ENCODE measurements around the gene TAS1R2.

The TAS1R2 gene

DNA sequence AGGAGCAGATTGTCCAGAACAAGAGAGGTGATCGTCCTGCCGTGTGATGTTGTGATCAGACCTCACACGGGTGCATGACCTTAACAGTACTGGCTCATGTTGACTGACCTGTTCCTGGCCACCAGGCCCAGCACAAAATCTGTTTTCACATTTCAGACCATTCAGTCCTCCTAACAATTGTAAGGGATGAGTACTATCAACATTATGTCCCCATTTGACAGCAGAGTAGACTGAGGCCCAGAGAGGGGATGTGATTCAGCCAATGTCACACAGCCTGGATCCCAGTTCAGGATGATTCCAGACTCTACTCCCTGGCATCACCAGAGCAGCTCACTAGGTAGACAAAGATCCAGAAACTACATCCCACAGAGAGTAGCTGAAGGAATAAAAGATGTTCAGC lies 7.4 kb upstream of the TAS1R2 start:
- no peak for TF ChIP-seq CTCF (IDR thresholded peaks at IDR 0.05; ENCODE audit: insufficient read depth, missing control alignments)
- FAIRE-seq (no peak), DNase-seq (ENCODE audit: insufficient read length, low spot score) (no peak)

DNA sequence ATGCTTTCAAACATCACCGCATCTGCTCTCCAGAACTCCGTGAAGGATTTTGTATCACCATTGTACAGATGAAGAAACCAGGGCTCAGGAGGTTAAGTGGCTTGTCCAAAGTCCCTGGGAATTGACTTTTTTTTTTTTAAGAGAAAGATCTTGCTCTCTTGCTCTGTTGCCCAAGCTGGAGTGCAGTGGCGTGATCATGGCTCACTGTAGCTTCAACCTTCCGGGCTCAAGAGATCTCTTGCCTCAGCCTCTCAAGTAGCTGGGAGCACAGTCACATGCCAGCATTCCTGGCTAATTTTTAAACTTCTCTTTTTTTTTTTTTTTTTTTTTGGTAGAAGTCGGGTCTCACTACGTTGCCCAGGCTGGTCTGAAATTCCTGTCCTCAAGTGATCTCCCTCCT lies 6.9 kb upstream of the TAS1R2 start:
- FAIRE-seq: no peak
- no peak for TF ChIP-seq CTCF (IDR thresholded peaks at IDR 0.05; ENCODE audit: insufficient read depth, missing control alignments)
- DNase-seq (ENCODE audit: insufficient read length, low spot score): no peak

DNA sequence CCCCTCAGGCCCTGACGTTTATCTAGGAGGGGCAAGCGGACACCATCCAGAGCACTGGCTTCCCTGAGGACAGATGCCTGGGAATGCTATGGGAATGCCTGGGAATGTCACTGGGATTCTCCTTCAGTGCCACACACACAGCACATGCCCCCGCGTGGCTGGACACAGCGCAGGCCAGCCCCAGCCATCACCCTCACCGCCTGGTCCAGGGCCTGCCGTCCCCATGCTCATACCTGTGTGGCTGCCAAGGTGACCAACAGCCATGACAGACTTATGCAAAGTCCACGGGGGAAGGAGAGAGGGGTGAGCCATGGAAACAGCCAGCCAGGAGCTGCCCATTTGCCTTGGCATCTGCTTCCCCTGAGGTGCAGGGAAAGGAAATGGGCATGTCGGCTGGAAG lies 5.7 kb upstream of the TAS1R2 start:
- FAIRE-seq (no peak), DNase-seq (ENCODE audit: insufficient read length, low spot score) (no peak)
- TF ChIP-seq CTCF (IDR thresholded peaks at IDR 0.05; ENCODE audit: insufficient read depth, missing control alignments): no peak

DNA sequence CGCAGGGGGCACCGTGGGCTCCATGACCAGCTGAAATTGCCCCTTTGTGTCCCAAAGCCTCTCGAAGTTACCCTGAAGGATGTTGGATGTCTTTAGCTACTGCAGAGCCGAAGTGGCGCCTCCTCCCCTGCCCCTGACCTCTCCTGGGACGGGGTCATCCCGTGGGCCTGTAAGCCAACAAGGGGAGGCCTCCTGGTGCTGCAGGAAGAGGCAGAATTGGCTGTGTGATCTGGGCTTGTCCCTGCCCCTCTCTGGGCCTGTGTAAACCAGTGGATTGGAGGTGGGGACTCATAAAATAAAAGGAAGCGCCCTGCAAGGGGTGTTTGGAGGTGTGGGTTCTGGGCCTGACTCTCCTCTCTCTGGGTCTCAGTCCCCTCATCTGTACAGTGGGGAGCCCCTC lies 2.1 kb upstream of the TAS1R2 start:
- no peak for DNase-seq (ENCODE audit: insufficient read length, low spot score)
- no peak for FAIRE-seq
- no peak for TF ChIP-seq CTCF (IDR thresholded peaks at IDR 0.05; ENCODE audit: insufficient read depth, missing control alignments)

DNA sequence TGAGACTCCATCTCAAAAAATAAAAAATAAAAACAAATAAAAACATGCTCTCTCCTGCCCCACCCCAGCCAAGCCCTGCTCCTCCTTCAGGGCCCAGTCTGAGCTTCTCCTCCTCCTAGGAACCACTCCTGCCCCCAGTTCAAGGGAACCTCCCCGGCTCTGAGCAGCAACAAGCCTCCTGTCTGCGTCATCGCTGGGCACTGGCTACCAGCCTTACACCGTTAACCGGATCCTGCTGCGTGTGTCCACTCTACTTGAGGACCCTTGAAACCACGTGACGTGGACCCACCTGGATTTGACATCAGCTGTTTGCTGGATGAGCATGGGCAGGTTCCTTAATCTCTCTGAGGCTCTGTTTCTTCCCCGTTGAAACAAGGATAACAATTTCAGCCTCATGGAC lies 1.6 kb upstream of the TAS1R2 start:
- DNase-seq (ENCODE audit: insufficient read length, low spot score): no peak
- no peak for TF ChIP-seq CTCF (IDR thresholded peaks at IDR 0.05; ENCODE audit: insufficient read depth, missing control alignments)
- FAIRE-seq: no peak

- DNase-seq (ENCODE audit: insufficient read length, low spot score) (no peak), FAIRE-seq (no peak)
- TF ChIP-seq CTCF (IDR thresholded peaks at IDR 0.05; ENCODE audit: insufficient read depth, missing control alignments): no peak
Observed at GRCh38 chr1:18858070-18858688, 1.3 kb downstream of the TAS1R2 start.

GRCh38 chr1:18856435-18856834 lies 3.0 kb downstream of the TAS1R2 start:
- TF ChIP-seq CTCF (IDR thresholded peaks at IDR 0.05; ENCODE audit: insufficient read depth, missing control alignments): no peak
- no peak for DNase-seq (ENCODE audit: insufficient read length, low spot score)
- FAIRE-seq: no peak
